GM12874 (cell line): ENCODE results near the gene EIF2AK3.

Source experiments
- TF ChIP-seq, protein P1 (sequence below): IDR thresholded peaks from 2 replicates; pipeline ENCODE4 v1.5.1; 2011; ENCODE audit warnings: low read depth, mild to moderate bottlenecking, control low read depth, low read length, moderate library complexity; ENCODE audit not compliant: insufficient read depth

The EIF2AK3 gene

DNA sequence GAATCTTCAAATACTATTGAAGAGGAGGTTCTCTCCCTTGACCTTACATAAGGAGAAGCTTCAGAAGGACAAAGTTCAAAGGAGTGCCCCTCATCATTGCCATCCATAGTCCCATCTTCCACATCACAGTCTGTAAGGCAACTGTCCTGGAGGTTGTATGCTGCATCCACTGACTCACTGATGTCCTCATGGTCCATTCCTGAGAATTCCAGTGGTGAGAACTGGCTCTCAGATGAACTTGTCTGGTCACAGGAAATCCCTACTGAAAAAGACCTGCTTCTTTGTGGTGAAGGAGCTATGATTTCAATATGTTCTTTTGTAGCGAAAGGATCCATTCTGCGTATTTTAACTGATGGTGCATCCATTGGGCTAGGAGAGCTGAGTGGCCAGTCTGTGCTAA lies 52.2 kb downstream of the EIF2AK3 start:
- TF ChIP-seq, protein P1, sequence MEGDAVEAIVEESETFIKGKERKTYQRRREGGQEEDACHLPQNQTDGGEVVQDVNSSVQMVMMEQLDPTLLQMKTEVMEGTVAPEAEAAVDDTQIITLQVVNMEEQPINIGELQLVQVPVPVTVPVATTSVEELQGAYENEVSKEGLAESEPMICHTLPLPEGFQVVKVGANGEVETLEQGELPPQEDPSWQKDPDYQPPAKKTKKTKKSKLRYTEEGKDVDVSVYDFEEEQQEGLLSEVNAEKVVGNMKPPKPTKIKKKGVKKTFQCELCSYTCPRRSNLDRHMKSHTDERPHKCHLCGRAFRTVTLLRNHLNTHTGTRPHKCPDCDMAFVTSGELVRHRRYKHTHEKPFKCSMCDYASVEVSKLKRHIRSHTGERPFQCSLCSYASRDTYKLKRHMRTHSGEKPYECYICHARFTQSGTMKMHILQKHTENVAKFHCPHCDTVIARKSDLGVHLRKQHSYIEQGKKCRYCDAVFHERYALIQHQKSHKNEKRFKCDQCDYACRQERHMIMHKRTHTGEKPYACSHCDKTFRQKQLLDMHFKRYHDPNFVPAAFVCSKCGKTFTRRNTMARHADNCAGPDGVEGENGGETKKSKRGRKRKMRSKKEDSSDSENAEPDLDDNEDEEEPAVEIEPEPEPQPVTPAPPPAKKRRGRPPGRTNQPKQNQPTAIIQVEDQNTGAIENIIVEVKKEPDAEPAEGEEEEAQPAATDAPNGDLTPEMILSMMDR, result no peak

GRCh38 chr2:88574445-88574844 lies 52.8 kb downstream of the EIF2AK3 start:
- TF ChIP-seq, protein P1, result no peak

- TF ChIP-seq, protein P1, result no peak
Observed at GRCh38 chr2:88568179-88568578, 59.1 kb downstream of the EIF2AK3 start.

- TF ChIP-seq, protein P1, result no peak
Observed at GRCh38 chr2:88564402-88564801, 62.9 kb downstream of the EIF2AK3 start.

- TF ChIP-seq, protein P1, result no peak
Observed at GRCh38 chr2:88563129-88563528, 64.1 kb downstream of the EIF2AK3 start.

DNA sequence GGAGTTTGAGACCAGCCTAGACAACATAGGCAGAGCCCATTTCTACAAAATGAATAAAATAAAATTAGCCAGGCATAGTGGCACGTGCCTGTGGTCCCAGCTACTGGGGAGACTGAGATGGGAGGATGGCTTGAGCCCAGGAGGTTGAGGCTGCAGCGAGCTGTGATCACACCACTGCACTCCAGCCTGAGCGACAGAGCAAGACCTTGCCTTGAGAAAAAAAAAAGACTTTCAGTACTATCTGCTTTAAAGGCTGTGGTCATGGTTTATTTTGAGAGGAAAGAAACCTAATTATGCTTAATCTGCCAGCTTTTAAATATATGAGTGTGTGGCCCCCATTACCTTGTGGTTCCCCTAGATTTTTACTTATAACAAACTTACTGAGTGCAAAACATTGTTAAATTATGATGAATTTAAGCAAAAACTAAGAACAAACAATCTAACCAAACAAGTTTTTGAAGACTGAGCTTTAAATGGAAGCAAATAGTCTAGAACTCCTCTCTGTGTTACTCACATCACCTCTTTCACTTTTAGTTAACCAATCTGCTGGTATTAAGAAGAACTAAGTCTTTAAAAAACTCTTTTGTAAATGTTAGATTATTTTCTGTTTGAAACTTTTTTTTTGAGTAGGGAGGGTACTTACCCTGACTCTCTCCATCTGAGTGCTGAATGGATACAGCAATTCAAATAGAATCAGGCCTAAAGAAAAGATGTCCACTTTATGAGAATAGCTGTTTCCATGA lies 65.4 kb downstream of the EIF2AK3 start:
- TF ChIP-seq, protein P1, result no peak

DNA sequence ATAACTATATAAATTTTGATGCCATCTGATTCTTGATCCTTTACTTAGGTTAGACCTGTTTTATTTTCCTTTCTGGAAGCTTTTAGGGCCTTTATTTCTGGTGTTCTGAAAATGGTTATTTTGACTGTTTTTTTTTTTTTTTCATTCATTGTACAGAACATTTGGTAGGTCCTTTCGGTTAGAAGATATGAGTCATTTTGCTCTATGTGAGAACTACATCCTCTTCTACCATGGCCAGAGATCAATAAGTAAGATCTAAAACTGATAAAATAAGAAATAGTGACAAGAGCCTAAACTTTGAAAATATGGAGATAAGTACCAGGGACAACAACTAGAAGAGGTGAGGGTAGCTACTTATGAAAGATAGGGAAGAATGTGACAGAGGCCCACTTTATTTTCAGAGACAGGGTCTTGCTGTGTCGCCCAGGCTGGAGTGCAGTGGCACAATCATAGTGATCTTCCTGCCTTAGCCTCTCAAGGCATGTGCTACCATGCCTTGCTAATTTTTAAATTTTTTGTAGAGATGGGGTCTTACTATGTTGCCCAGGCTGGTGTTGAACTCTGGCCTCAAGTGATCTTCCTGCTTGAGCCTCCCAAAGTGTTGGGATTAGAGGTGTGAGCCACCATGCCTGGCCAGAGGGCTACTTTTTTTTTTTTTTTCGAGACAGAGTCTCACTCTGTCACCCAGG lies 66.5 kb downstream of the EIF2AK3 start:
- TF ChIP-seq, protein P1, result no peak
